GM21528 (cell line): ENCODE data around the gene PAX5.

ENCODE experiments used
- ATAC-seq: cut with Tn5 transposase; IDR thresholded peaks from one replicate; pipeline ENCODE4 v1.9.1; 2021; ENCODE audit warnings: mild to moderate bottlenecking, moderate library complexity; ENCODE audit not compliant: unreplicated experiment, low FRiP score

Gene PAX5

DNA sequence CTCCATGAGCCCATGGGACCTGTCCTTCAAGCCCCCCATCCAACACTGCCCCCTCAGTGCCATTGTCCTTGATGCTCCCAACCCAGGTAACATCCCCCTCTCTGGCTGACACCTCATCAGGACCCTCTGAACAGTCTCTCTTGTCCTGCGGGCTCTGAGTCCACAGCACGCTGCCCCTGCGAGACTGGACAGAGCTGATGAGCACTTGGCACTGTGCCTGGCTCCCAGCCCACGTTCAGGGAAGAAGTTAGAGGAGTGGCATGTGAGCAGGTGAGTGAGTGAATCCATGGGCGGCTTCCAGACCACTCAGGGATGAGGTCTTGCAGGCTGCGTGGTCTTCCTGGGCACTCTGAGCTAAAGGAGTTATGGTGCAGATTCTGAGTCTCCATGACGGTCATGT, 70.7 kb downstream of the PAX5 start:
- no peak for ATAC-seq

DNA sequence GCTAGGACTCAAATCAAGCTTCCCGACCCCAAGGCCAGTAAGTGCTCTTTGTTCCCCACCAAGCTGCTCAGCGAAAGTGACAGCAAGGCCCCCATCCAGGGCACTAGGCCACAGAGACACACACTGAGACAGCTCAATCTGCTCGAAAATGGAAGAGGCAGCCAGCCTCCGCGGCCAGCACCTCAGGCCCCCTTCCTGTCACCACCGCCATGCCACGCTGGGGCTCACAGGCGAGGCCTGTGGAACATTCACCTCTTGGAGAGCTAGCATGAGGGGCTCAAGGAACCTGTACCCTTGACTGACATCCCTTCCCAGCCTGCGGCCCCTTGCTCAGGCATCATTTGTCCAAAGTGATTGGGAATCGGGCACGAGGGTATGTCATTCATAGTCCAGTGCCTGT, 71.4 kb downstream of the PAX5 start:
- ATAC-seq = no peak

GRCh38 chr9:36961561-36962325, 72.3 kb downstream of the PAX5 start:
- ATAC-seq = no peak

DNA sequence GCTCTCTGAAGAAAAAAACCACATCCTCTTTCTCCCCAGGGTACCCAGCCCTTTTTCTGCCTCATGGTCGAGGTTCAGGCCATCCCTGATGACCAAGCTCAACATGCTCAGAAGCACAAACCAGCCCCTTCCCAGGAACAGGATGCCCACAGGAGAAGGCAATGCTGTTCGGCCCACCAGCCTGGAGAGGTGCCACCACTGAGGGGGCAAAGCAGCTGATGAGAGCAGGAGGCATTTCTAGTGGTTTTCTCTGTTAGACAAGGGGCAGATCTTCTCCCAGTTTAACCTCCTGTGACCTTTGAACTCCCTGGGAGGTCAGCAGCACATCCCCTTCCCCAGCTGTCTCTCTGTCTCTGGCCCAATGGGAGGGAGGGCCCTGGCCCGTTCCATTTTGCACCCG, 73.0 kb downstream of the PAX5 start:
- no peak for ATAC-seq

- ATAC-seq = no peak
Observed at GRCh38 chr9:36960575-36960955, 73.5 kb downstream of the PAX5 start.

DNA sequence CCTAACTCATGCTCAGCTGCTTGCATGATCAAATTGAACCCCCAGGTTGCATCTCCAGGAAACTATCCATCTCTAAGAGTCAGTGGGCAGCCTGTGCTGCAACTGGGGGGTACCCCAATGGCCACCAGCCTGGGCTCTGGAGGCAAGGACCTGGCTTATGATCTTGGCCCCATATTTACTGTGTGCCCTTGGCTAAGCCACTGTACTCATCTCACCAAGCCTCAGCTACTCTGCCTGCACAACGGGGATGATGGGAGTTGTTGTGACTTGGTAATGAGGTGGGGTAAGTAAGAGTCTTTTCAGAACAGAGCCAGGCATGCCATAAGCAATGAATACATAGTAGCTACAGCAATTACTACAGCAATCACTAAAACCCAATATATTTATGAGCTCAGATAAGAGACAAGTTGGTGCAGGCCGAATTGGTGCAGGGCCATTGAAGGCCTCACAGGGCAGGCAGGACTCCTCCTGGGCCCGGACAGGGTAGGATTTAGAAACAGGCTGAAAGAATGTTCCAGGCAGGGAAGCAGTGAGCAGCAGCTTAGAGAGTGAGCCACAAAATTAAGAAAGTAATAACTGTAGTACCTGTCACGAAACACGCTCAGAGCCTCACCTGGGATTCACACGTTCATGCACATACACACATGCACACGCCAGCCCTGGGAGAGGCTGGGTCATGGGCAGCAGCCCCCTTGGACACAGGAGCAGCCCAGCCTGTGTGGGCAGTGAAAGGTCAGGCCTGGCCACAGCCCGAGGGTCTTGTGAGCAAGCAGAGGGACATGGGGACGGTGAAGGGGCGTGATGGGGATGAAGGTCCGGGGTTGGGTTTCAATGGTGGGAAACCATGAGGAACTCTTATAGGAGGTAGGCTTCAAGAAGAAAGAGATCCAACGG, 74.1 kb downstream of the PAX5 start:
- ATAC-seq = no peak

- no peak for ATAC-seq
Observed at GRCh38 chr9:36956908-36957307, 77.2 kb downstream of the PAX5 start.

DNA sequence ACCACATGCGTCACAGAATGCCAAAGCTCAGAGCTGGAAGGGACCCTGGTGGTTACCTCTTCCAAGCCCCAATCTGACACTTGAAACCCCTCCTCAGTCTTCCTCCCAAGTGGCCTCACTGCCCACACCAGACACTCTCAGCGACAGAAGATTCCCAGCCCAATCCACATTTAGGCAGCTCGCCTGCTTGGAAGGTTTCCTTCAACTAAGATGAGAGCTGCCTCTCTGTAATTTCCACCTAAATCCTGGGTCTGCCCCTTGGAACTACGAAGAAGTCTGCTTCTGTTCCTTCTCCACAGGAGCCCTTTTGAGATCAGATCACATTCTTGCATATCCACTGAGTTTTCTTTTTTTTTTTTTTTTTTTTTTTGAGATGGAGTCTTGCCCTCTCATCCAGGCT, 83.7 kb downstream of the PAX5 start:
- ATAC-seq = no peak

GRCh38 chr9:36949466-36949865, 84.6 kb downstream of the PAX5 start:
- ATAC-seq = no peak

GRCh38 chr9:36948051-36948450, 86.0 kb downstream of the PAX5 start:
- ATAC-seq = no peak

GRCh38 chr9:36946653-36947052, 87.4 kb downstream of the PAX5 start:
- ATAC-seq = no peak

DNA sequence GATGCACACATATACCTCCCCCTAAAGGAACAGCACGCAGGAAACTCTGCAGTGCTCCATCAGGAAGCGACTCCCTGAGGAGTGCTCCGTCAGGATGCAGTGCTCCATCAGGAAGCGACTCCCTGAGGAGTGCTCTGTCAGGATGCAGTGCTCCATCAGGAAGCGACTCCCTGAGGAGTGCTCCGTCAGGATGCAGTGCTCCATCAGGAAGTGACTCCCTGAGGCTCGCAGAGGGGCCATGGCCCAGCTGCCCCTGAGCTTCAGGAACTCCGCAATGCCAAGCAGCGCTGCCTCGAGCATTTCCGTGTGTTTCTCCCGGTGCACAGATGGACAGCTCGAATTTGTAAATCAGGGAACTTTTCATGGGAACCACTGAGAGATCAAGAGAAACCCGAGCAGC, 88.1 kb downstream of the PAX5 start:
- ATAC-seq = no peak

GRCh38 chr9:36942891-36943290, 91.2 kb downstream of the PAX5 start:
- no peak for ATAC-seq

- ATAC-seq = no peak
Observed at GRCh38 chr9:36941441-36941840, 92.6 kb downstream of the PAX5 start.

DNA sequence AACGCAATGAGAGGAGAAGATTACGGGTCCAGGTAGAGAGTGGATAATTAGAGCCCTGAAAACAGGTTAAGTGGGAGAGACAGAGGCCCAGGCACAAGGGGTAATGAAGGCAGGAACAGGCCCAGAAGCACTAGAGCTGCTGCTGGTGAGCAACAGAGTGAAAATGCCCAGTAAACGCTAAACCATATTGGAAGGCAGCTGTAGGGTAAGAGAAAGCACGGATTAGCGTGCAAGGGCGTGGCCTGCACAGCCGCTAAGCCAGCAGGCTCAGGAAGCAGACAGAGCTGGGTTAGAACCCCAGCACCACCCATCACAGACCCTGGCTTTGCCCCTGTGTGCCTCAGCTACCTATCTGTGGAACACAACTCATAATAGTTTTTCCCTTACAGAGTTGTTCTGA, 93.2 kb downstream of the PAX5 start:
- no peak for ATAC-seq

GRCh38 chr9:36940500-36940853, 93.6 kb downstream of the PAX5 start:
- no peak for ATAC-seq

GRCh38 chr9:36939655-36940499, 94.2 kb downstream of the PAX5 start:
- no peak for ATAC-seq

DNA sequence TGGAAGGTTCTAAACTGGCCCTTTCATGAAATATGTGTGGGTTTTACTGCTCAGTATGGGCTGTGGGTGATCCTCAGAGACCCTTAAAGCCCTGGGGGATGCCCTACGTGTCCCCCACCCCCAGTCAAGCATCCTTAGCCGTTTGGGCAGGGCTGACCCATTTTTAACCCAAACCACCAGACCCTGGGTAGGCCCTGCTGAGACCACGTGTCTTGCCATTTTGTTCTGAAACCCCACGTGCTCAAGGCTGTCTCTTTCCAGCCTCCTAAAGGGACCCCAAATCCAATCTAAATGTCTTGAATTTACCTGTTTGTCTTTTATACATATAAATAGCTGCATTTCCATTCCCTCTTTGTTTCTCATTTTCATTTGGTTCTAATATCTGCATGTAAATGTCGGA, 94.9 kb downstream of the PAX5 start:
- ATAC-seq = no peak

GRCh38 chr9:36938617-36939016, 95.5 kb downstream of the PAX5 start:
- ATAC-seq = no peak

DNA sequence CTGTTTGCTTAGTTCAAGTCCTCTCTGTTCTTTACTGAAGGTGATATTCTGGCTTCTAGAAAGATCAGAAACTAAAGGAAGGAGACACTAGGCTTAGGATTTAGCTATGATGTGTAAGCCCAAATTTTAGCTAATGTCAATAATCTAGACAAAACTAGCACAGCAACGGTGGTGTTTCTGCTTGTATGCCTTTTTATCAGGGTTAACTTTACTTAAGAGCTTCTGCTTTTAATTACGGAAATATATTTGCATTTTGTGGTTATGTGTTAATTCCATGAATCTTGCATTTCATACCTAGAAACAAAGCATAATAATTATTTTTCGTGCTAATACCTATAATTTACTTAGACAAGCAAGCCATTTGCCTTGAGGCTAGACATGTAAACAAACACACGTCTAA, 96.1 kb downstream of the PAX5 start:
- ATAC-seq = no peak

DNA sequence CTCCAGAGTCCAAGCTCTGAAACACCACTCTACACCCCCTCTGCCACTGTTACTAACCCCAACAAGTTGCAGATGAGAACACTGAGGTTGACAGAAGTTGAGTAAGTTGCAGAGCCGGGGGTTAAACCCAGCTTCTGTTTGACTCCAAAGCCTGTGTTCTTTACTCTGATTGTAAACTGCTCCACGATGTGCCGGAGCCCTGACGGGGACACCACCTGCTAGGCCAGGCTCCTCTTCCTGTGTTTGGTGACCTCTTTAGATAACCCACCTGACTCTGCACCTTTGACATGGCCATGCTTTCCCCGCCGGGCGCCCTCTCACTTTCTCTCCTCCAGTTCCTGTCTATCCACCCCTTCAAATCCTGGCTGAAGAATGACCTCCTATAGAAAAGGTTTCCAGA, 96.7 kb downstream of the PAX5 start:
- no peak for ATAC-seq
